Esophagus muscularis mucosa (tissue), 4 donors: ENCODE results near the gene STAMBP. TPM values are rescaled to one million over a fixed set of nuclear protein-coding genes. Genes with fewer than 3 reads are reported as not detected.

Source experiments
- DNase-seq: peaks from one replicate; pipeline ENCODE4 v3.0.0-alpha.2; 2017; ENCODE audit errors: extremely low spot score
- H3K27ac ChIP-seq, 4 donors: fragments of 200-600 bp; sonication (generic); replicated peaks in 1 of 4; 1 replicate in 3 of 4; 2 replicates in 1 of 4; pipeline ENCODE4 v1.5.1; 2016 to 2019; ENCODE audit warnings: mild to moderate bottlenecking in 1 of 4
- H3K27me3 ChIP-seq, 4 donors: fragments of 200-600 bp; sonication (generic); one replicate each; pipeline versions ENCODE4 v1.5.1 to v1.6.0; 2016 to 2019
- H3K36me3 ChIP-seq, 4 donors: fragments of 200-600 bp; sonication (generic); one replicate each; pipeline ENCODE4 v1.5.1; 2016 to 2019
- H3K4me1 ChIP-seq, 4 donors: fragments of 200-600 bp; sonication (generic); one replicate each; pipeline ENCODE4 v1.5.1; 2016 to 2019
- H3K4me3 ChIP-seq, 4 donors: fragments of 200-600 bp; sonication (generic); 1 replicate in 2 of 4; 2 replicates in 2 of 4; pipeline ENCODE4 v1.5.1; 2016 to 2019; ENCODE audit warnings: mild to moderate bottlenecking in 4 of 4, moderate library complexity in 1 of 4
- H3K9me3 ChIP-seq, 4 donors: fragments of 200-600 bp; sonication (generic); 1 replicate in 3 of 4; 2 replicates in 1 of 4; pipeline ENCODE4 v1.5.1; 2016 to 2019
- EP300 ChIP-seq: sonication (generic); formaldehyde crosslinking; IDR thresholded peaks from one replicate; pipeline ENCODE4 v1.6.1; 2017; ENCODE audit warnings: antibody characterized with exemption
- POLR2A ChIP-seq: fragments of 450-650 bp; IDR thresholded peaks from one replicate; pipeline ENCODE4 v1.6.1; 2017; ENCODE audit warnings: antibody characterized with exemption, moderate library complexity, mild to moderate bottlenecking, low read depth
- POLR2AphosphoS5 ChIP-seq, 2 donors: sonication (generic); formaldehyde crosslinking; IDR thresholded peaks; one replicate each; pipeline ENCODE4 v1.6.1; 2017; ENCODE audit warnings: antibody characterized with exemption in 2 of 2
- WGBS: methylation state at CpG from one replicate; pipeline ENCODE4 v1.1.5; 2018; 5-methylcytosine and 5-hydroxymethylcytosine counted together
- intact Hi-C: fragments of 100-400 bp; cut with DNase I; formaldehyde crosslinking; loops from one replicate; pipeline ENCODE4 v1.15.1; 2023
- total RNA-seq, 4 donors: library from RNA; depleted of rRNA; stranded (reverse); fragments of >200 nt; gene quantifications; one replicate each; pipeline versions ENCODE4 v1.1.0 to v1.2.1, GENCODE V29; 2016
- TF ChIP-seq, protein P1 (sequence below), 3 experiments: fragments of 200-600 bp in 2 of 3; fragments of 450-650 bp in 1 of 3; sonication (generic) in 2 of 3; IDR thresholded peaks; one replicate each; pipeline ENCODE4 v1.5.1; 2017 to 2019; ENCODE audit warnings: antibody characterized with exemption in 3 of 3, mild to moderate bottlenecking in 2 of 3, moderate library complexity in 1 of 3

Gene STAMBP
- total RNA-seq, 4 donors from 2014 or later, result 32.3 to 73.8 (median 34.1) TPM

DNA sequence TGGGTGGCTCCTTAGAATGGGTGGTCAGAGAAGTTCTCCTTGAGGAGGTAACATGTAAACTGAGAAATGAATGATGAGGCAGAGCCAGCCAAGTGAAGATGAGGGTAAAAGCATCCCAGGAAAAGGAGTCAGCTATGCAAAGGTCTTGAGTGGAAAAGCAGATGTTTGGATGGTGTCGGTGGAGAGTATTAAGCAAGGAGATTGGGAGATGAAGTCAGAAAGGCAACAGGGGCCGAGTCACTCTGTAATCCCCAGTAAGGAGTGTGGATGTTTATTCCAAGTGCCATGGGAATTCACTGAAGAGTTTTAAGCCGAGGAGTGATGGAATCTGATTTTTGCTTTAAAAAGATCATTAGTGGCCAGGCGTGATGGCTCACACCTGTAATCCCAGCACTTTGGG, 3.4 kb upstream of the STAMBP start:
- DNase-seq, result no peak
- H3K4me3 ChIP-seq, result no peak overlapping the region
- TF ChIP-seq POLR2A (no peak), POLR2AphosphoS5 (IDR thresholded peaks at IDR 0.05) (no peak), EP300 (no peak)
- TF ChIP-seq, protein P1, sequence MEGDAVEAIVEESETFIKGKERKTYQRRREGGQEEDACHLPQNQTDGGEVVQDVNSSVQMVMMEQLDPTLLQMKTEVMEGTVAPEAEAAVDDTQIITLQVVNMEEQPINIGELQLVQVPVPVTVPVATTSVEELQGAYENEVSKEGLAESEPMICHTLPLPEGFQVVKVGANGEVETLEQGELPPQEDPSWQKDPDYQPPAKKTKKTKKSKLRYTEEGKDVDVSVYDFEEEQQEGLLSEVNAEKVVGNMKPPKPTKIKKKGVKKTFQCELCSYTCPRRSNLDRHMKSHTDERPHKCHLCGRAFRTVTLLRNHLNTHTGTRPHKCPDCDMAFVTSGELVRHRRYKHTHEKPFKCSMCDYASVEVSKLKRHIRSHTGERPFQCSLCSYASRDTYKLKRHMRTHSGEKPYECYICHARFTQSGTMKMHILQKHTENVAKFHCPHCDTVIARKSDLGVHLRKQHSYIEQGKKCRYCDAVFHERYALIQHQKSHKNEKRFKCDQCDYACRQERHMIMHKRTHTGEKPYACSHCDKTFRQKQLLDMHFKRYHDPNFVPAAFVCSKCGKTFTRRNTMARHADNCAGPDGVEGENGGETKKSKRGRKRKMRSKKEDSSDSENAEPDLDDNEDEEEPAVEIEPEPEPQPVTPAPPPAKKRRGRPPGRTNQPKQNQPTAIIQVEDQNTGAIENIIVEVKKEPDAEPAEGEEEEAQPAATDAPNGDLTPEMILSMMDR (IDR thresholded peaks at IDR 0.05), result no peak
- no peaks in the 10 kb centered on the region for H3K36me3 ChIP-seq
- intact Hi-C loops, result loop anchor here (10.0 kb wide), 4 partner anchors 99 to 509 kb away; partner anchors contain the start of genes BOLA3, DGUOK and TET3
- H3K27ac ChIP-seq, result no peak overlapping the region
- no peaks in the 10 kb centered on the region for H3K9me3 ChIP-seq
- H3K27me3 ChIP-seq, result no peaks in the 10 kb centered on the region
- WGBS, result 60% methylated on average over 4 of the region's 4 CpGs
- peaks cover 3 to 37% (median 31%) of the 10 kb centered on the region in 4 donors for H3K4me1 ChIP-seq

DNA sequence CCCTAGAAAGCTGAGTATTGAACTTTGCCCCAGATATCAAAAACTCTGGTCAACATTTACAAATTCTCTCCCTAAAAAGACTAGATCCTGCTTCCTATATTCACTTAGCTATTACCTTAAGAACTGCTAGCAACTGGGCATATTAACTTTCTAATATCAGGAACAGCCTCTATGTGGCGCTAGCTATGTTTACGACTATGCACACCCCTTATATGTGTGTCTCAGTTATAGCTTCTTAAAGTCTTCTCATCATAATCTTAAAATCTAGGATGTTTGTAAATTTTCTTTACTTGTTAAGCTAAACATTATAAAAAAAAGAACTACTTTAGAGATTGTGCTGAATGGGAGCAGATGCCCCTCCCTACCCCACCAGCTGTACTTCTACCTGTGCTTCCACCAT, 1.7 kb upstream of the STAMBP start:
- peaks cover 0 to 7% (median 3%) of the 10 kb centered on the region in 4 donors for H3K36me3 ChIP-seq
- no peak for TF ChIP-seq EP300
- TF ChIP-seq, protein P1 (IDR thresholded peaks at IDR 0.05), result peak; percentile 39 to 53 (median 53)
- no peaks in the 10 kb centered on the region for H3K9me3 ChIP-seq
- H3K27me3 ChIP-seq, result no peaks in the 10 kb centered on the region
- no peak overlapping the region for H3K27ac ChIP-seq
- peaks cover 3 to 51% (median 46%) of the 10 kb centered on the region in 4 donors for H3K4me1 ChIP-seq
- no peak for DNase-seq
- intact Hi-C loops, result loop anchor here (10.0 kb wide), 4 partner anchors 98 to 508 kb away; partner anchors contain the start of genes BOLA3, DGUOK and TET3
- H3K4me3 ChIP-seq, result no peak overlapping the region
- WGBS, result 18% methylated on average over 2 of the region's 2 CpGs

DNA sequence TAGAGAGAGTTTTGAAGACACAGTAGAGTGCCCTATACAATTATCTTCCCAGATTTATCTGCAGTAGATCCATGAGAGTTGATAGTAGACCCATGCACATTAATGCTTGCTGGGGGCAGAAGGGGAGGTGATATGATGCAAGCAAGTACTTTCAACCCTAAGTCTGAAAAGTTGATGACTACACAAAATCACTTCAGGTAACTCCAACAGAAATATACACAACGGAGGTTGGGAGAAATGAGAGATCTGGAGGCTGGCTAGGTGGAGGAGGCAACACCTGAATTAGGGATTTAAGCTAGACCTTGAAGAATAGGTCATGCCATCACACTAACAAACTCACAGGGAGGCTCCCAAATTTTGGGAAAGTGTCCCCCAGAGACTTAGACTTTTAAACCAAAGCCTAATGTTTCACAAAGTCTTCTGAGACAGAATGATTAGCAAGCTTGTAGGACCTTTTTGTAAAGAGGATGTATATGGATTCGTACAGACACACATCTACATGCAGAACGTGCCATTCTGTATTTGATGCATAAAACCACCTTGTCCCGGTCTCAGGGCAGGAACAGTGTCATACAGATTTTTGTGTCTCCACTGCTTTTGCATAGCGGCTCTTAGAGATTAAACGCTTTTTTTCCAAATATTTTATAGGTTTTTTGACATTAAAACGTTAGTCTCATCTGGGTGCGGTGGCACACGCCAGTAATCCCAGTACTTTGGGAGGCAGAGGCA, 937 bp upstream of the STAMBP start:
- Histone ChIP-seq H3K36me3 (peaks cover 0 to 14% (median 7%) of the 10 kb centered on the region in 4 donors), H3K27ac (peak overlapping the region; percentile 93 to 98 (median 96)), H3K9me3 (no peaks in the 10 kb centered on the region), H3K27me3 (no peaks in the 10 kb centered on the region), H3K4me3 (peak overlapping the region; percentile 69 to 87 (median 82)), H3K4me1 (peaks cover 6 to 58% (median 52%) of the 10 kb centered on the region in 4 donors)
- 77% methylated on average over 9 of the region's 9 CpGs for WGBS
- intact Hi-C loops, result loop anchor here (10.0 kb wide), 4 partner anchors 97 to 507 kb away; partner anchors contain the start of genes BOLA3, DGUOK and TET3
- TF ChIP-seq POLR2AphosphoS5 (IDR thresholded peaks at IDR 0.05), result no peak
- no peak for DNase-seq

DNA sequence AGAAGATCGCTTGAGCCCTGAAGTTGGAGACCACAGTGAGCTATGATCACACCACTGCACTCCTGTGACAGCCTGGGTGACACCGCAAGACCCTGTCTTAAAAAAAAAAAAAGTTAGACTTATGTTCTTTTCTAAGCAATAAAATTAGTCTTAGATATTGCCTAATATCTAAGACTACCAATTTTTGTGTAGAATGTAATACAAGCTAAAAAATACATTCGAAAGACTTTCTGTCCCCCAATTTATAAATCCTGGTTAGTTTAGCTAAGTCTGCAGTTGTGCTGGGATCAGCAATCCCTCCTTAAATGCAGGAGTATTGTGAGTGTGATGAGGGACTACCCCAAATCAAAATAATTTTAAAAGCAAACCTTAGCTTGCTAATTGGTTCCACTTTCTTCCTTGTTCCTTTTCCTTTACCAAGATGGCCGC, 358 bp upstream of the STAMBP start:
- intact Hi-C loops, result loop anchor here (10.0 kb wide), 4 partner anchors 96 to 506 kb away; partner anchors contain the start of genes BOLA3, DGUOK and TET3
- Histone ChIP-seq H3K27me3 (no peaks in the 10 kb centered on the region), H3K4me3 (peak overlapping the region; percentile 69 to 87 (median 82)), H3K9me3 (no peaks in the 10 kb centered on the region), H3K4me1 (peaks cover 9 to 64% (median 58%) of the 10 kb centered on the region in 4 donors), H3K27ac (peak overlapping the region; percentile 93 to 98 (median 96)), H3K36me3 (peaks cover 0 to 19% (median 8%) of the 10 kb centered on the region in 4 donors)
- 66% methylated on average over 4 of the region's 4 CpGs for WGBS
- DNase-seq, result no peak
- no peak for TF ChIP-seq POLR2AphosphoS5 (IDR thresholded peaks at IDR 0.05)
- TF ChIP-seq, protein P1 (IDR thresholded peaks at IDR 0.05), result no peak
- TF ChIP-seq EP300, result no peak
- no peak for TF ChIP-seq POLR2A

DNA sequence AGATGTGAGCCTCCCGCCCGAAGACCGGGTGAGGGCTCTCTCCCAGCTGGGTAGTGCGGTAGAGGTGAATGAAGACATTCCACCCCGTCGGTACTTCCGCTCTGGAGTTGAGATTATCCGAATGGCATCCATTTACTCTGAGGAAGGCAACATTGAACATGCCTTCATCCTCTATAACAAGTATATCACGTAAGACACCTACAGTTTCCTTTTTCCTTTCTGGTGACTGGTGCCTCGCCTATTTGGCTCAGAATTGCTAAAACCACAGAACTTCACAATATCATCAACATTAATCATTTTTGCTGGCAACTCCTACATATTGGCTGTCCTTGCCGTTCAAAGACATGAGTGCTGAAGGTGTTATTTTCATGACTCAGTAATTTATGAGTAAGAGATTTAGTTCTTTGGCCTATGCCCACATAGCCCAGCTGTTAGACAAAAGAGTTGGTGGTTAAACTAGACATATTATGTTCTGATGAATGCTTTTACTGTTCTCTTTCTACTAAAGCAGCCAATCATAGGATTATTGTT, 2.2 kb downstream of the STAMBP start:
- Histone ChIP-seq H3K4me3 (no peak overlapping the region), H3K4me1 (peaks cover 9 to 60% (median 54%) of the 10 kb centered on the region in 4 donors), H3K9me3 (no peaks in the 10 kb centered on the region), H3K27ac (peak overlapping the region; percentile 93 to 98 (median 96)), H3K27me3 (no peaks in the 10 kb centered on the region), H3K36me3 (peaks cover 0 to 33% (median 12%) of the 10 kb centered on the region in 4 donors)
- intact Hi-C loops, result no loop called here
- WGBS, result 75% methylated on average over 11 of the region's 11 CpGs
- no peak for DNase-seq
- no peak for TF ChIP-seq POLR2A
- TF ChIP-seq EP300, result no peak
- TF ChIP-seq, protein P1 (IDR thresholded peaks at IDR 0.05), result no peak
- TF ChIP-seq POLR2AphosphoS5 (IDR thresholded peaks at IDR 0.05), result no peak
